ENCODE measurements around the gene AP2B1.

GRCh38 chr17:35747540-35748017 lies 160.5 kb downstream of the AP2B1 start:
- no peak for TF ChIP-seq POLR2A (IDR thresholded peaks at IDR 0.05)
- peak; percentile 81 to 92 (median 88) for TF ChIP-seq CTCF (IDR thresholded peaks at IDR 0.05)

Data from right lobe of liver (tissue), 4 donors.